EL (cell line): ENCODE data around the gene RFFL.
A peak's percentile ranks its signal among the peaks of the same experiment; 100 is the strongest.

Experiments used
- DNase-seq: peaks from one replicate; pipeline ENCODE4 v3.0.0-alpha.2; 2016

RFFL gene

GRCh38 chr17:35080536-35080935 is 17.0 kb upstream of the RFFL start:
- no peak for DNase-seq

GRCh38 chr17:35079547-35080423 is 16.3 kb upstream of the RFFL start:
- peak; percentile 14 for DNase-seq

GRCh38 chr17:35076874-35077273 is 13.4 kb upstream of the RFFL start:
- no peak for DNase-seq

- no peak for DNase-seq
Measured at GRCh38 chr17:35074711-35075707, 11.5 kb upstream of the RFFL start.

- DNase-seq: no peak
Measured at GRCh38 chr17:35073991-35074627, 10.6 kb upstream of the RFFL start.

- DNase-seq: no peak
Measured at GRCh38 chr17:35073183-35073790, 9.8 kb upstream of the RFFL start.

- peak; percentile 25 for DNase-seq
Measured at GRCh38 chr17:35069311-35069710, 5.8 kb upstream of the RFFL start.

GRCh38 chr17:35068249-35068648 is 4.7 kb upstream of the RFFL start:
- no peak for DNase-seq

GRCh38 chr17:35065880-35066279 is 2.4 kb upstream of the RFFL start:
- no peak for DNase-seq

- DNase-seq: no peak
Measured at GRCh38 chr17:35064516-35065215, 1.2 kb upstream of the RFFL start.

GRCh38 chr17:35062308-35062707 is 1.2 kb downstream of the RFFL start:
- DNase-seq: no peak

- DNase-seq: no peak
Measured at GRCh38 chr17:35057332-35057915, 6.1 kb downstream of the RFFL start.

- no peak for DNase-seq
Measured at GRCh38 chr17:35056013-35056412, 7.5 kb downstream of the RFFL start.

- no peak for DNase-seq
Measured at GRCh38 chr17:35053204-35053603, 10.3 kb downstream of the RFFL start.

GRCh38 chr17:35052780-35053179 is 10.7 kb downstream of the RFFL start:
- DNase-seq: no peak

GRCh38 chr17:35052241-35052610 is 11.3 kb downstream of the RFFL start:
- peak; percentile 46 for DNase-seq

- no peak for DNase-seq
Measured at GRCh38 chr17:35051579-35052240, 11.8 kb downstream of the RFFL start.

GRCh38 chr17:35051183-35051578 is 12.3 kb downstream of the RFFL start:
- DNase-seq: no peak

GRCh38 chr17:35050170-35050569 is 13.3 kb downstream of the RFFL start:
- no peak for DNase-seq

- no peak for DNase-seq
Measured at GRCh38 chr17:35048685-35049379, 14.7 kb downstream of the RFFL start.
